ENCODE results near the gene KLK5.

Gene KLK5

DNA sequence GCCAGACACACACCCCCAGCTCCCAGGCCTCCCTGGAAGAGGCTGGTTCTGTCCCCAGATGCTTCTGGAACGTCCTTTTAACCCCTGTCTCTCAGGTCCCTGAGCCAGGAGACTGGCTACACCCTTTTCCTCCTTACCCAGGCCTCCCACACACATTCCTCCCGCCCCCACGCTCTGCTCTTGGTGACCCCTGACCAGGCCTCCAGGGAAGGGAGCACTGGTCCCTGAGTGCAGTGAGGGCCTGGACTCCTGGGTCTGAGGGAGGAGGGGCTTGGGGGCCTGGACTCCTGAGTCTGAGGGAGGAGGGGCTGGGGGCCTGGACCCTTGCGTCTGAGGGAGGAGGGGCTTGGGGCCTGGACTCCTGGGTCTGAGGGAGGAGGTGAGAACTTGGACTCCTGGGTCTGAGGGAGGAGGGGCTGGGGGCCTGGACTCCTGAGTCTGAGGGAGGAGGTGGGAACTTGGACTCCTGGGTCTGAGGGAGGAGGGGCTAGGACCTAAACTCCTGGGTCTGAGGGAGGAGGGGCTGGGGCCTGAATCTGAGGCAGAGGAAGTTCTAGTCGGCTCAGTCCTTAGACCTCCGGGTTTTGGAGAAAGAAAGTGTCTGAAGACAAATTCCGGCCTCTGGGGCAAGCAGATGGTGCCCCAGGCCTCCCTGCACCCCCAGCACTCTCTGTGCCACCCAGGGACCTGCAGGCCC lies 16.0 kb upstream of the KLK5 start:
- DNase-seq (ENCODE audit: low spot score): no peak

- DNase-seq (ENCODE audit: low spot score): no peak
These were observed 15.3 kb upstream of the KLK5 start for GRCh38 chr19:50967929-50968715.

DNA sequence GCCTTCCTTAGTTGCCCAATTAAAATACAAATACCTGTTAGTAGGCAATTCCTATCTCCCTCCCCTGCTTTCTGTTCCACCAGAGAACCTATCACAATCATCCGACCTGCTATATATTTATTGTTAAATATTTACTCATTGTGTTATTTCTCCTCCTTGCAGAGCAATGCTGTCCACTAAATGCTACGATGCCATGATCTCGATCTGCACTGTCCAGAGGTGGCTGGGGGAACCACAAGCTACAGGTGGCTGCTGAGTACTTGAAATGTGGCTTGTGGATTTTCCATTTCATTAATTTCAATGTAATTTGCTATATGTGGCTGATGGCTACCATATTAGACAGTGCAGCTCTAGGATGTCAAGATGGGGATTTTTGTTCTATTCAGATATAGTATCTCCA lies 11.4 kb upstream of the KLK5 start:
- DNase-seq (ENCODE audit: low spot score): no peak

- DNase-seq (ENCODE audit: low spot score): no peak
These were observed 10.5 kb upstream of the KLK5 start for GRCh38 chr19:50963381-50963780.

- DNase-seq (ENCODE audit: low spot score): no peak
These were observed 9.4 kb upstream of the KLK5 start for GRCh38 chr19:50962245-50962644.

DNA sequence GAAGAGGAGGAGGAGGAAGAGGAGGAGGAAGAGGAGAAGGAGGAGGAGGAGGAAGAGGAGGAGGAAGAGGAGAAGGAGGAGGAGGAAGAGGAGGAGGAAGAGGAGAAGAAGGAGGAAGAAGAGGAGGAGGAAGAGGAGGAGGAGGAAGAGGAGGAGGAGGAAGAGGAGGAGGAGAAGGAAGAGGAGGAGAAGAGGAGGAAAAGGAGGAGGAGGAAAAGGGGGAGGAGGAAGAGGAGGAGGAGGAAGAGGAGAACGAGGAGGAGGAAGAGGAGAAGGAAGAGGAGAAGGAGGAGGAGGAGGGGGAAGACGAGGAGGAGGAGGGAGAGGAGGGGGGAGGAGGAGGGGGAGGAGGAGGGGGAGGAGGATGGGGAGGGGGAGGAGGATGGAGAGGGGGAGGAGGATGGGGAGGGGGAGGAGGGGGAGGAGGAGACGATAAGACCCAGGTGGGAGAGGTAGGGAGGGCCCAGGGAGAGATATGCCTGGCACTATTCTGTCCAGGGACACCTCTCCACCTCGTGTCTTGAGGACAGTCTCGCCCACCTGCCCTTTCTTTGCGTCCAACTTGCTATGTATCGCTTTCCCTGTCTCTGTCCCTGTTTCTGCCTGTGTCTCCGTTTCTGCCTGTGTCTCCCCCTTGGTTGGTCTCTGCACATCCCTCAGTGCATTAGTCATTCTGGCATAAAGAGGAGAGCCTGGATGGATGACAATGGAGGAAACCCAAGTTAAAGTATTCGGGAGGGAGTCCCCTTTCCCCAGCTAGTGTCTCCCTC lies 7.1 kb upstream of the KLK5 start:
- no peak for DNase-seq (ENCODE audit: low spot score)

DNA sequence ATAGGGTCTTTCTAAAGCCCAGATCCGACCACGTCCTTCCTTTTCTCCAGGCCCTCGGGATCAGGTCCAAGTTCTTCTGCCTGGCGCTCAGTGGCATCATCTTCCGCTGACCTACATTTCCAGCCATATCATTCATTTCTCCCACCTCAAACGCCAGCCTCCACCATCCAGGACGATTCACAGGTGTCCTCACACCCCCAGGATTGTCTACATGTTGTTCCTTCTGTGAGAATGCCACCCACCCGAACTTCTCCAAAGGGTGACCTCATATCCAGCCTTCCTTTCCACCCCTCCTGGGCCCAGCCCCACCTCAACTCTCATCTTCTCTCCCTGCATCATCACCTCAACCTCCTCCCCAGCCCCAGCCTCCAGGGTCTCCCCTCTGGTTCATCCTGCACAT lies 4.7 kb upstream of the KLK5 start:
- no peak for DNase-seq (ENCODE audit: low spot score)

DNA sequence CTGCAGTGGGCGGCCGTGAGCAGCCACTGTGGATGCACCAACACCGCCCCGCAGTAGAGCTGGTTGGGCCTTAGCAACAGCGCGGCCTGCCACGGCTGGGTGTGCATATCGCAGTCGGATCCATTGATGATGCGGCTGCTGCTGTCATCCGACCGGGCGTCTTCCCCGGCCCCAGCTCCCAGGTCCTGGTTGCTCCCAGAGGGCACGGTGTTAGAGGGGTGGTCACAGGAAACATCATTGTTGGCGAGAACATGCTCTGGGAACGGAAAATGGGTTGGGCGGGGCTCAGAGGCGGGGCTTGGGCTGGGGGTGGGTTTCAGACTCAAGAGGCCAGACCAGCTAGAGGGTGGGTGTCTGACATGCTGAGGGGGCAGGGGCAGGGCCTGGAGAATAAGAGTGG lies 3.0 kb downstream of the KLK5 start:
- no peak for DNase-seq (ENCODE audit: low spot score)

GRCh38 chr19:50947123-50947522 lies 5.7 kb downstream of the KLK5 start:
- DNase-seq (ENCODE audit: low spot score): no peak

DNA sequence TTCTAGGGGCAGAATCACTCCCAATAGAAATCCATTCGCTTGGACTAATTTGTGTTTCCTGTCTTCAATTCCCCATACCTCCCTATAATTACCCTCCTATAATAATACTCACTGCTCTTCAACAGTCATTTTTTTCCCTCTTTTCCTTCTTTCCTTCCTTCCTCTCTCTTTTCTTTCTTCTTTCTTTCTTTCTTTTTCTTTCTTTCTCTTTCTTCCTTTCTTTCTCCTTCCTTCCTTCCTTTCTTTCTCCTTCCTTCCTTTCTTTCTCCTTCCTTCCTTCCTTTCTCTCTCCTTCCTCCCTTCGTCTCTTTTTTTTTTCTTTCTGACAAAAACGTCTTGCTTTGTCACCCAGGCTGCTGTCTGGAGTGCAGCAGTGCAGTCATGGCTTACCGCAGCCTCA lies 8.0 kb downstream of the KLK5 start:
- no peak for DNase-seq (ENCODE audit: low spot score)

- no peak for DNase-seq (ENCODE audit: low spot score)
These were observed 9.6 kb downstream of the KLK5 start for GRCh38 chr19:50943074-50943828.

DNA sequence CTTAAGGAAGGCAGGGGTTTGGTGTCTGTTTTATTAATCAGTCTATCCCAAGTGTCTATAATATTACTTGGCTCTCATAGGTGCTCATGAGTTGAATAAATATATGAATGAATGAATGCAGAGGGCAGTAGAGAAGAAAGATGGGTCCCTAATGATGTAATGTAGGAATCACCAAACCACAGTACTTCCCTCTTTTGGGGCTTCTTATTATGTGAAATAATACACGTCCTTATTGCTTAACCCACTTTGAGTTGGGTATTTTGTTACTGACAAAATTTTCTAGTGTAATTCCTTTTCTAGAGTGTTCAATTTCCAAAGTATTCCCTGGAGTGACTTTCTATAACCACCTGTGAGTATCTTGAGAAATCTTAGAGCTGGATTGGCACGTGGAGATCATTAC lies 13.2 kb downstream of the KLK5 start:
- DNase-seq (ENCODE audit: low spot score): no peak

GRCh38 chr19:50933640-50934039 lies 19.2 kb downstream of the KLK5 start:
- DNase-seq (ENCODE audit: low spot score): no peak

- DNase-seq (ENCODE audit: low spot score): no peak
These were observed 20.2 kb downstream of the KLK5 start for GRCh38 chr19:50932690-50933083.

DNA sequence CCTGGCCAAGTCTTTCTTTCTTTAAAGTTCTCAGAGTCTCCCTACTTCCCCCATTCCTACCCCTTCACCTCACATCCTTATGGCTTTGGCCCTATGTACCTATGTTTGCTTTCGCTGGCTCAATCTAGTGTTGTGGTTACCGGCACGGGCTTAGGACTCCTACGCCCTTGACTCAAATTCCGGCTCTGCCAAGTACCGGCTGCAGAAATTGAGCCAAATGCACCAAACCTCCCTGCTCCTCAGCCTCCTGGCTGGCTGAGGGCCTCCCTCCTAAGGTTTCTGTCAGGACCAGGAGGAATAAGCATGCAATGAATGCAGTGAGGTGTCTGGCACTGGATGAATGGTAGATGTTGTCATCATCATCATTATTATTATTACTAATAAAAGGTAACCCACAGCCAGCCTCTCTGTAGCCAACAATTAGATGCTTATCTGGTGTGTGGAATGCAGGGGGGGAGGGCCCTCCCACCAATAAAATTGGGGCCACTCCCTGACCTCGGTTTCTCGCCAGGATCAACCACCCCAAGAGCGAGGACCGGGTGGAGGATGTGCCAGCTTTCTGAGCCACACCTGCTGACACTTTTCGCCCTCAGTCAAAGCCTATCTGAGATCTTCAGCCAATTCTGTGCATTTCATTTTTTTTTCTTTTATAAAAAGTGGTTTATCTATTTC lies 20.7 kb downstream of the KLK5 start:
- DNase-seq (ENCODE audit: low spot score): no peak

- no peak for DNase-seq (ENCODE audit: low spot score)
These were observed 21.8 kb downstream of the KLK5 start for GRCh38 chr19:50931023-50931422.

- no peak for DNase-seq (ENCODE audit: low spot score)
These were observed 24.0 kb downstream of the KLK5 start for GRCh38 chr19:50928831-50929230.

- no peak for DNase-seq (ENCODE audit: low spot score)
These were observed 26.7 kb downstream of the KLK5 start for GRCh38 chr19:50926144-50926543.

DNA sequence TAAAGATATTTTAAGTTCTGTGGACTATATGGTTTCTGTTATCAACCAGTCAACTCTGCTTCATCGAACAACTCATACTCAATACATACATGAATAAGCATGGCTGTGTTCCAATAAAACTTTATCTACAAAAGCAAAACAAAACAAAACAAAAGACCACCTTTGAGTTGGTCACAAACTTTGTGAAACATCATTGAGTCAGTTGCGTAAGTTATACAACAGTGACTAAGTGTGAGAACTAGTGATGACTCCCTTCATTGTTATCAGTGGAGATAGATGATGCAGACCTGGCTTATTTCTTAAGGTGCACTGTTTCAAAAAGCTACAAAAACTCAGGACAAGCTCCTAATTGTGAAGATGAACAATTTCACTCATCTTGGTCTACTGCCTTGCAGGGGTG lies 27.1 kb downstream of the KLK5 start:
- DNase-seq (ENCODE audit: low spot score): no peak

GRCh38 chr19:50924586-50924985 lies 28.3 kb downstream of the KLK5 start:
- DNase-seq (ENCODE audit: low spot score): no peak

GRCh38 chr19:50922317-50922853 lies 30.5 kb downstream of the KLK5 start:
- peak; percentile 73 for DNase-seq (ENCODE audit: low spot score)

All from CD4-positive, alpha-beta T cell treated with Interleukin-15 for 4 hours (primary cell).